Stomach smooth muscle (tissue), 2 donors: Measurements from ENCODE around the gene SETD2.
"Not testable (repeated sequence)": the region's sequence is repeated elsewhere in the genome, so short reads cannot be mapped to it uniquely, and the experiment has no call there.

Experiments
- H3K27ac ChIP-seq: one replicate; pipeline ENCODE4 v1.7.0; 2013; ENCODE audit warnings: mild to moderate bottlenecking, low read length, inconsistent platforms
- H3K27me3 ChIP-seq, 2 donors: one replicate each; pipeline ENCODE4 v1.7.0; 2013; ENCODE audit warnings: low read length in 2 of 2; ENCODE audit not compliant: insufficient read depth in 2 of 2, control insufficient read depth in 1 of 2
- H3K36me3 ChIP-seq, 2 donors: one replicate each; pipeline ENCODE4 v1.7.0; 2013; ENCODE audit warnings: low read length in 2 of 2; ENCODE audit not compliant: control insufficient read depth in 2 of 2, insufficient read depth in 2 of 2
- H3K4me1 ChIP-seq: one replicate; pipeline ENCODE4 v1.7.0; 2013; ENCODE audit warnings: low read length; ENCODE audit not compliant: control insufficient read depth, insufficient read depth
- H3K4me3 ChIP-seq, 2 donors: one replicate each; pipeline ENCODE4 v1.7.0; 2013; ENCODE audit warnings: low read length in 2 of 2
- H3K9ac ChIP-seq, 2 donors: one replicate each; pipeline ENCODE4 v1.7.0; 2013; ENCODE audit warnings: low read length in 2 of 2, mild to moderate bottlenecking in 1 of 2
- H3K9me3 ChIP-seq, 2 donors: one replicate each; pipeline ENCODE4 v1.7.0; 2013; ENCODE audit warnings: low read length in 2 of 2; ENCODE audit not compliant: control insufficient read depth in 2 of 2
- donor health status: healthy.
- donor health status: Pancreatic carcinoma.

SETD2 gene

GRCh38 chr3:47121409-47121808 lies 42.5 kb downstream of the SETD2 start:
- peaks cover 18 to 26% of the 10 kb centered on the region in 2 donors for H3K36me3 ChIP-seq
- H3K4me1 ChIP-seq = no peaks in the 10 kb centered on the region
- H3K4me3 ChIP-seq = no peak overlapping the region
- no peak overlapping the region for H3K27ac ChIP-seq
- H3K9ac ChIP-seq = no peak overlapping the region
- H3K9me3 ChIP-seq = no peaks in the 10 kb centered on the region
- H3K27me3 ChIP-seq = no peaks in the 10 kb centered on the region

GRCh38 chr3:47120138-47120537 lies 43.8 kb downstream of the SETD2 start:
- Histone ChIP-seq H3K27me3 (no peaks in the 10 kb centered on the region), H3K27ac (no peak overlapping the region), H3K9ac (no peak overlapping the region), H3K9me3 (no peaks in the 10 kb centered on the region), H3K4me1 (no peaks in the 10 kb centered on the region), H3K36me3 (peaks cover 18 to 26% of the 10 kb centered on the region in 2 donors), H3K4me3 (no peak overlapping the region)

DNA sequence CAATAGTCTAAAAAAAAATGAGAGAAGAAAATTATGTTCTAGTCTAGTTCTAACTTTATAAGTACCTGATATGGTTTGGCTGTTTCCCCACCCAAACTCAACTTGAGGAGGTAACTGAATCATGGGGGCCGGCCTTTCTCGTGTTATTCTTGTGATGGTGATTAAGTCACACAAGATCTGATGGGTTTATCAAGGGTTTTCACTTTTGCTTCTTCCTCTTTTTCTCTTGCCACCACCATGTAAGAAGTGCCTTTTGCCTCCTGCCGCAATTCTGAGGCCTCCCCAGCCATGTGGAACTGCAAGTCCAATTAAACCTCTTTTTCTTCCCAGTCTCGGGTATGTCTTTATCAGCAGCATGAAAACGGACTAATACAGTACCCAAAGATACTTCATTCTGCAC lies 44.5 kb downstream of the SETD2 start:
- H3K4me3 ChIP-seq, H3K9ac ChIP-seq, H3K4me1 ChIP-seq, H3K9me3 ChIP-seq, H3K27me3 ChIP-seq, H3K27ac ChIP-seq: not testable (repeated sequence)
- peaks cover 21 to 27% of the 10 kb centered on the region in 2 donors for H3K36me3 ChIP-seq

DNA sequence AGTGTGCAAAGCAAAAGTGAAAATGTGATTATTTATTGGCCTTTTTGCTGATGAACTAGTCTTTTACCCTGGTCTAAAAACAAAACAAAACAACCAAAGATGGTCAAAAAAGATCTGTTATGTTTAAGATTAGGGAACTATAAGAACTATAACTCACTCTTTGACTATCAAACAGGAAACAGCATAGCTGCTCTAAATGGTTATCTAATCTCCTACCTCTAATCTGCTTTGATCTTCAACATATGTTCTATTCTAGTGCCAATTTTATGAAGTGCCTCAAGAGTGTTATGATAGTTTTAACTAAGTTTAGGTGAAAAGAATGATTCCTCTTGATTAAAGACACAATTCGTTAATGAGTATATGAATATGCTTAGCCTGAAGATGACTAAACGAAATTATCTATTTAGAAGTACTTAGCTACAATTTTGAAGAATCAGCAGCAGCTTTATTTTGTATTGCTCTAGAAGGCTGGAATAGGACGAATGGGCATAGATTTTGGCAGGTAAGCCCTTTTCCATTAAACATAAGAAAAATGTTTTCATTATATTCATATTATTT lies 46.0 kb downstream of the SETD2 start:
- Histone ChIP-seq H3K27ac (no peak overlapping the region), H3K27me3 (no peaks in the 10 kb centered on the region), H3K4me1 (no peaks in the 10 kb centered on the region), H3K4me3 (no peak overlapping the region), H3K9me3 (no peaks in the 10 kb centered on the region), H3K9ac (no peak overlapping the region), H3K36me3 (peaks cover 19 to 28% of the 10 kb centered on the region in 2 donors)

DNA sequence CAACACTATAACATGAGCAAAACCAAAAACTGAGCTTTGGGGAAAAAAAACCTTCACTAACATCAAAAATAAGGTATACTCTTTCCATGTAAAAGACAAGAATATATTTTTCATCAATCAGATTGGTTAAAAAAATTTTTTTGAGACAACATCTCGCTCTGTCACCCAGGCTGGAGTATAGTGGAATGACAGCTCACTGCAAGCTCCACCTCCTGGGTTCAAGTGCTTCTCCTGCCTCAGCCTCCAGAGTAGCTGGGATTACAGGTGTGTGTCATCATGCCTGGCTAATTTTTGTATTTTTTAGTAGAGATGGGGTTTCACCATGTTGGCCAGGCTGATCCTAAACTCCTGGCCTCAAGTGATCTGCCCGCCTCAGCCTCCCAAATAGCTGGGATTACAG lies 48.4 kb downstream of the SETD2 start:
- not testable (repeated sequence) for H3K4me1 ChIP-seq, H3K9me3 ChIP-seq, H3K4me3 ChIP-seq, H3K27me3 ChIP-seq, H3K27ac ChIP-seq, H3K9ac ChIP-seq
- peaks cover 15 to 17% of the 10 kb centered on the region in 2 donors for H3K36me3 ChIP-seq

DNA sequence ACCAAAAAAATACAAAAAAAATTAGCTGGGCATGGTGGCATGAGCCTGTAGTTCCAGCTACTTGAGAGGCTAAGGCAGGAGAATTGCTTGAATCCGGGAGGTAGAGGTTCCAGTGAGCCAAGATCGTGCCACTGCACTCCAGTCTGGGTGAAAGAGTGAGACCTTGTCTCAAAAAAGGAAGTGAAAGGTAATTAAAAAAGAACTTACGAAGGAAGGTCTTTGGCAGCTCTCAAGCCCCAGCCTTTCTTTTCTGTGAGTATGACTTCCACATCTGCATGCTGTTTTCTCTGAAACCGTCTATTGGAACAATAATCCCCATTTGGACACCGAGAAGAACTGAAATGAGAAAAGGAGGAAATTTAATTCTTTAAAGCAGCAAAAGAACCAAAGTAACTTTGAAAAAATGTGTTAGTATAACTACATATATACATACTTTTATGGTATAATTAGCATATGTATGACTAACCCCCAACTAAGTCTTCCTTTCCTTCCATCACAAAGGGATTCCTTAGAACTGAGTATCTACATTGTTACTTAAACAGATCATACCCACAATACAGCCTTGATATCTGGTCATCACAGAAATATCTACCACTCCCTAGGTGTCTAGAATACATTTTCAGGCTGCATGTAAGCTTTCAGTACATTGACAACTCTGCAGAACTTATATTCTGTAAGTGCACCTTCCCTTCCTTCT lies 50.1 kb downstream of the SETD2 start:
- no peak overlapping the region for H3K9ac ChIP-seq
- no peak overlapping the region for H3K27ac ChIP-seq
- peaks cover 15 to 17% of the 10 kb centered on the region in 2 donors for H3K36me3 ChIP-seq
- H3K4me3 ChIP-seq = no peak overlapping the region
- no peaks in the 10 kb centered on the region for H3K27me3 ChIP-seq
- no peaks in the 10 kb centered on the region for H3K9me3 ChIP-seq
- no peaks in the 10 kb centered on the region for H3K4me1 ChIP-seq

- no peak overlapping the region for H3K27ac ChIP-seq
- peaks cover 15 to 17% of the 10 kb centered on the region in 2 donors for H3K36me3 ChIP-seq
- no peaks in the 10 kb centered on the region for H3K4me1 ChIP-seq
- H3K9me3 ChIP-seq = no peaks in the 10 kb centered on the region
- H3K4me3 ChIP-seq = no peak overlapping the region
- H3K9ac ChIP-seq = no peak overlapping the region
- H3K27me3 ChIP-seq = no peaks in the 10 kb centered on the region
These were observed 50.9 kb downstream of the SETD2 start for GRCh38 chr3:47112997-47113396.

- peaks cover 11 to 15% of the 10 kb centered on the region in 2 donors for H3K36me3 ChIP-seq
- no peaks in the 10 kb centered on the region for H3K4me1 ChIP-seq
- H3K9me3 ChIP-seq = no peaks in the 10 kb centered on the region
- H3K27me3 ChIP-seq = no peaks in the 10 kb centered on the region
- no peak overlapping the region for H3K27ac ChIP-seq
- H3K9ac ChIP-seq = no peak overlapping the region
- no peak overlapping the region for H3K4me3 ChIP-seq
These were observed 54.5 kb downstream of the SETD2 start for GRCh38 chr3:47109393-47109792.

GRCh38 chr3:47108546-47108945 lies 55.4 kb downstream of the SETD2 start:
- no peak overlapping the region for H3K4me3 ChIP-seq
- H3K27me3 ChIP-seq = no peaks in the 10 kb centered on the region
- H3K9me3 ChIP-seq = no peaks in the 10 kb centered on the region
- H3K36me3 ChIP-seq = peaks cover 8 to 12% of the 10 kb centered on the region in 2 donors
- no peak overlapping the region for H3K9ac ChIP-seq
- H3K4me1 ChIP-seq = no peaks in the 10 kb centered on the region
- H3K27ac ChIP-seq = no peak overlapping the region

- Histone ChIP-seq H3K36me3 (peaks cover 4 to 13% of the 10 kb centered on the region in 2 donors), H3K27ac (no peak overlapping the region), H3K9me3 (no peaks in the 10 kb centered on the region), H3K4me1 (no peaks in the 10 kb centered on the region), H3K9ac (no peak overlapping the region), H3K4me3 (no peak overlapping the region), H3K27me3 (no peaks in the 10 kb centered on the region)
These were observed 59.7 kb downstream of the SETD2 start for GRCh38 chr3:47104259-47104658.

DNA sequence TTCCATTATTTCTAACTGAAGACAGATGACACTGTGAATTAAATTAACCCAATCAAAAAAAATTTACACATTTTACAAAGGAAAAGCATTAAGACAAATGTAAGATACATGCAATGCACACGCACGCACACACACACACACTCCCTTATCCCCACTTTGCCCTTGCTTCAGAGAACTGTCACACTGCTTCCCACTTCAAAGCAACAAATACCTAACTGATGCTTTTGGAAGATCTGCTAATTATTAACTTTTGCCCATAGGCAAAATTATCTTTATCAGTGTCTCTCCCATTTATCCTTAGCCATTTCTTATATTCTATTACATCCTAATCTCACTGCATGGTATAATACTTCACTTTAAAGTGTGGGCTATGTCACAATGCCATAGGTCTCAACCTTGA lies 60.3 kb downstream of the SETD2 start:
- Histone ChIP-seq H3K4me1 (no peaks in the 10 kb centered on the region), H3K36me3 (peaks cover 4 to 13% of the 10 kb centered on the region in 2 donors), H3K9ac (no peak overlapping the region), H3K27ac (no peak overlapping the region), H3K27me3 (no peaks in the 10 kb centered on the region), H3K9me3 (no peaks in the 10 kb centered on the region), H3K4me3 (no peak overlapping the region)
